HepG2 (cell line): ENCODE data around the gene SMAD2. TPM values are rescaled to one million over a fixed set of nuclear protein-coding genes. Genes with fewer than 3 reads are reported as not detected.

Experiments used
- ATAC-seq: fragments of 200-7000 bp; cut with Tn5 transposase; 3 replicates; pipeline ENCODE4 v1.9.1; 2020; ENCODE audit warnings: mild to moderate bottlenecking, moderate library complexity
- BruUV-seq: library from RNA; stranded (reverse); fragments of 400-500 nt; replicated peaks from 2 replicates; lab custom pipeline; 2021; lab: Mats Ljungman, UMichigan
- CTCF ChIA-PET: fragments of 300-600 bp; formaldehyde crosslinking; extraction: SDS; loops from one replicate; lab custom pipeline; 2021; ENCODE audit warnings: low total read pairs, inconsistent platforms, low intra/inter-chr PET ratio; lab: Yijun Ruan, JAX
- POLR2A ChIA-PET: fragments of 350-600 bp; sonication (Branson Sonifier 250); formaldehyde crosslinking; loops from one replicate; lab custom pipeline; 2020; ENCODE audit warnings: antibody characterized with exemption, inconsistent platforms; lab: Yijun Ruan, JAX
- DNase-seq: peaks from one replicate; pipeline ENCODE4 v3.0.0-alpha.2; 2015; ENCODE audit warnings: low spot score
- FAIRE-seq: peaks from 3 replicates; lab custom pipeline; 2011; peaks lifted over from hg19 to GRCh38; lab: Jason Lieb, UNC
- H2AFZ ChIP-seq: one replicate; pipeline ENCODE4 v1.6.1; 2011; ENCODE audit warnings: low read length, inconsistent platforms
- H3K27ac ChIP-seq: fragments of 300-600 bp; 3 replicates; pipeline ENCODE4 v1.8.0; 2011; ENCODE audit warnings: mixed run types, mild to moderate bottlenecking, mixed read lengths, low read length, inconsistent platforms; ENCODE audit not compliant: insufficient read depth; ENCODE audit errors: extremely low read length
- H3K27me3 ChIP-seq, 2 experiments: fragments of 200-600 bp in 1 of 2; 2 replicates in 1 of 2; 3 replicates in 1 of 2; pipeline versions ENCODE4 v1.6.0 to v1.8.0; 2011; ENCODE audit warnings: low read length in 2 of 2, mild to moderate bottlenecking in 2 of 2, moderate library complexity in 2 of 2, inconsistent platforms in 1 of 2; ENCODE audit not compliant: insufficient read depth in 2 of 2, control insufficient read depth in 1 of 2
- H3K36me3 ChIP-seq, 2 experiments: fragments of 200-600 bp in 1 of 2; replicated peaks in 1 of 2; 2 replicates in 1 of 2; 3 replicates in 1 of 2; pipeline versions ENCODE4 v1.5.1 to v1.8.0; 2011; ENCODE audit warnings: low read length in 2 of 2, inconsistent platforms in 1 of 2; ENCODE audit not compliant: insufficient read depth in 2 of 2, control insufficient read depth in 1 of 2
- H3K4me1 ChIP-seq: 2 replicates; pipeline ENCODE4 v1.5.1; 2012; ENCODE audit warnings: low read length, inconsistent platforms; ENCODE audit not compliant: insufficient read depth
- H3K4me2 ChIP-seq: 2 replicates; pipeline ENCODE4 v1.6.0; 2011; ENCODE audit warnings: low read depth, low read length, inconsistent platforms
- H3K4me3 ChIP-seq, 3 experiments: fragments of 200-600 bp in 1 of 3; sonication (generic), shearing (Covaris generic) in 1 of 3; replicated peaks in 1 of 3; 2 replicates each; pipeline ENCODE4 v1.5.1; 2011 to 2016; ENCODE audit warnings: low read length in 3 of 3, inconsistent platforms in 2 of 3, low read depth in 2 of 3, mild to moderate bottlenecking in 2 of 3, control low read depth in 1 of 3, mixed read lengths in 1 of 3; ENCODE audit not compliant: insufficient read depth in 1 of 3
- H3K79me2 ChIP-seq: one replicate; pipeline ENCODE4 v1.6.1; 2011; ENCODE audit warnings: low read length, inconsistent platforms; ENCODE audit not compliant: insufficient read depth
- H3K9ac ChIP-seq: 2 replicates; pipeline ENCODE4 v1.6.0; 2011; ENCODE audit warnings: mild to moderate bottlenecking, low read depth, low read length, inconsistent platforms; ENCODE audit not compliant: insufficient read depth
- H3K9me3 ChIP-seq: 2 replicates; pipeline ENCODE4 v1.5.1; 2012; ENCODE audit warnings: mild to moderate bottlenecking, low read length
- H4K20me1 ChIP-seq: 2 replicates; pipeline ENCODE4 v1.6.0; 2011; ENCODE audit warnings: inconsistent platforms, mild to moderate bottlenecking, low read length, moderate library complexity; ENCODE audit not compliant: insufficient read depth
- SP2 ChIP-seq: sonication (generic); formaldehyde crosslinking; IDR thresholded peaks from 2 replicates; pipeline ENCODE4 v1.5.1; 2020; ENCODE audit warnings: mild to moderate bottlenecking, missing genetic modification reagents
- ZNF143 ChIP-seq: sonication (generic); formaldehyde crosslinking; IDR thresholded peaks from 2 replicates; pipeline ENCODE4 v1.4.0; 2020; ENCODE audit warnings: missing genetic modification reagents
- ZNF891 ChIP-seq: sonication (generic); formaldehyde crosslinking; IDR thresholded peaks from 2 replicates; pipeline ENCODE4 v1.5.0; 2020; ENCODE audit warnings: mild to moderate bottlenecking, missing genetic modification reagents
- WGBS: methylation state at CpG from one replicate; pipeline ENCODE4 v1.1.6; 2017; ENCODE audit warnings: low lambda C conversion rate; 5-methylcytosine and 5-hydroxymethylcytosine counted together
- in situ Hi-C: cut with HindIII; loops from 2 replicates; pipeline ENCODE4 v1.10.0; 2017; ENCODE audit warnings: low pct_unique_long_range_greater_than_20kb; ENCODE audit not compliant: extremely low pct_ligation_motif_present
- intact Hi-C: fragments of 100-400 bp; cut with micrococcal nuclease; formaldehyde crosslinking; loops from one replicate; pipeline ENCODE4 v1.10.0; 2022; ENCODE audit not compliant: unreplicated experiment
- polyA plus RNA-seq, 8 experiments: library from polyadenylated mRNA; depleted of rRNA in 3 of 8; stranded (reverse) in 7 of 8; unstranded in 1 of 8; fragments of >200 nt; fragmentation: Illumina TruSeq in 4 of 8; extraction: Trizol in 4 of 8; gene quantifications; 2 replicates each; pipeline versions ENCODE4 v1.2.1 to v1.2.3, GENCODE V29; 2011 to 2016; ENCODE audit warnings: low read depth in 4 of 8, missing spikeins in 1 of 8, mixed read lengths in 1 of 8; ENCODE audit not compliant: insufficient read depth in 1 of 8
- total RNA-seq, 5 experiments: library from RNA; depleted of rRNA; stranded (reverse); fragments of >200 nt; fragmentation: Illumina TruSeq; extraction: Trizol; gene quantifications; 2 replicates each; pipeline ENCODE4 v1.2.3, GENCODE V29; 2016; ENCODE audit warnings: low read depth in 1 of 5
- TF ChIP-seq, protein P1 (sequence below), 2 experiments: sonication (generic) in 1 of 2; formaldehyde crosslinking in 1 of 2; IDR thresholded peaks; 2 replicates each; pipeline versions ENCODE4 v1.6.1 to v1.9.0; 2014 to 2022; ENCODE audit warnings: antibody characterized with exemption in 1 of 2, borderline replicate concordance in 1 of 2, inconsistent platforms in 1 of 2, low read depth in 1 of 2, missing genetic modification reagents in 1 of 2

The SMAD2 gene
- total and polyA plus RNA-seq, 2 of the 13 experiments (the other 11 are each of a cell fraction or from before 2014, with no cell fraction given), result 40.2 to 96.2 TPM

GRCh38 chr18:47915930-47916329 lies 14.5 kb downstream of the SMAD2 start:
- POLR2A ChIA-PET, result no interaction called here
- 98% methylated on average over 3 of the region's 3 CpGs for WGBS
- Histone ChIP-seq H3K36me3 (no peaks in the 10 kb centered on the region; a peak in 1 of 5 replicates), H3K27ac (no peak overlapping the region), H3K4me3 (no peak overlapping the region), H3K9me3 (no peaks in the 10 kb centered on the region)
- TF ChIP-seq, protein P1, sequence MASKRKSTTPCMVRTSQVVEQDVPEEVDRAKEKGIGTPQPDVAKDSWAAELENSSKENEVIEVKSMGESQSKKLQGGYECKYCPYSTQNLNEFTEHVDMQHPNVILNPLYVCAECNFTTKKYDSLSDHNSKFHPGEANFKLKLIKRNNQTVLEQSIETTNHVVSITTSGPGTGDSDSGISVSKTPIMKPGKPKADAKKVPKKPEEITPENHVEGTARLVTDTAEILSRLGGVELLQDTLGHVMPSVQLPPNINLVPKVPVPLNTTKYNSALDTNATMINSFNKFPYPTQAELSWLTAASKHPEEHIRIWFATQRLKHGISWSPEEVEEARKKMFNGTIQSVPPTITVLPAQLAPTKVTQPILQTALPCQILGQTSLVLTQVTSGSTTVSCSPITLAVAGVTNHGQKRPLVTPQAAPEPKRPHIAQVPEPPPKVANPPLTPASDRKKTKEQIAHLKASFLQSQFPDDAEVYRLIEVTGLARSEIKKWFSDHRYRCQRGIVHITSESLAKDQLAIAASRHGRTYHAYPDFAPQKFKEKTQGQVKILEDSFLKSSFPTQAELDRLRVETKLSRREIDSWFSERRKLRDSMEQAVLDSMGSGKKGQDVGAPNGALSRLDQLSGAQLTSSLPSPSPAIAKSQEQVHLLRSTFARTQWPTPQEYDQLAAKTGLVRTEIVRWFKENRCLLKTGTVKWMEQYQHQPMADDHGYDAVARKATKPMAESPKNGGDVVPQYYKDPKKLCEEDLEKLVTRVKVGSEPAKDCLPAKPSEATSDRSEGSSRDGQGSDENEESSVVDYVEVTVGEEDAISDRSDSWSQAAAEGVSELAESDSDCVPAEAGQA (IDR thresholded peaks at IDR 0.05; ENCODE audit: low read depth), result no peak
- TF ChIP-seq, protein P1 (CRISPR knock-in tag; IDR thresholded peaks at IDR 0.05; ENCODE audit: borderline replicate concordance), result no peak
- TF ChIP-seq SP2 (CRISPR knock-in tag) (no peak), ZNF891 (CRISPR knock-in tag) (no peak), ZNF143 (no peak)
- TF ChIP-seq, all 625 proteins: peak for 0
- Histone ChIP-seq H4K20me1 (peaks cover 21% of the 10 kb centered on the region; the same call in 1 of the 2 replicates), H3K4me1 (peaks cover 63% of the 10 kb centered on the region), H2AFZ (no peak overlapping the region), H3K4me2 (no peak overlapping the region), H3K9ac (no peak overlapping the region), H3K27me3 (no peaks in the 10 kb centered on the region), H3K79me2 (peaks cover 95% of the 10 kb centered on the region)
- intact Hi-C loops, result no loop called here
- FAIRE-seq (no peak), ATAC-seq (no peak), DNase-seq (no peak)
- in situ Hi-C loops, result no loop called here
- no TSS peak for BruUV-seq
- CTCF ChIA-PET, result no interaction called here
